GM12892 (cell line): ENCODE data around the gene NPHP4.

Source experiments
- DNase-seq: peaks from one replicate; pipeline ENCODE4 v3.0.0; 2011; ENCODE audit not compliant: insufficient read length
- FAIRE-seq: peaks from 2 replicates; lab custom pipeline; 2011; peaks lifted over from hg19 to GRCh38; lab: Jason Lieb, UNC
- POLR2A ChIP-seq: IDR thresholded peaks from 2 replicates; pipeline ENCODE4 v1.6.1; 2011; ENCODE audit warnings: low read depth, low read length, control low read depth
- POLR2AphosphoS5 ChIP-seq: IDR thresholded peaks from 2 replicates; pipeline ENCODE4 v1.6.1; 2011; ENCODE audit warnings: low read depth, low read length, control low read depth
- TAF1 ChIP-seq: IDR thresholded peaks from 2 replicates; pipeline ENCODE4 v1.6.1; 2011; ENCODE audit warnings: low read depth, mild to moderate bottlenecking, control low read depth, low read length, borderline replicate concordance

The NPHP4 gene

GRCh38 chr1:5913876-5914275 is 78.3 kb downstream of the NPHP4 start:
- FAIRE-seq (no peak), DNase-seq (no peak)
- TF ChIP-seq TAF1 (no peak), POLR2A (no peak), POLR2AphosphoS5 (no peak)

GRCh38 chr1:5913078-5913845 is 79.0 kb downstream of the NPHP4 start:
- no peak for TF ChIP-seq POLR2AphosphoS5
- TF ChIP-seq POLR2A: no peak
- no peak for TF ChIP-seq TAF1
- no peak for DNase-seq
- no peak for FAIRE-seq

GRCh38 chr1:5911871-5912271 is 80.4 kb downstream of the NPHP4 start:
- TF ChIP-seq POLR2AphosphoS5 (no peak), TAF1 (no peak), POLR2A (no peak)
- no peak for FAIRE-seq
- no peak for DNase-seq

- TF ChIP-seq POLR2AphosphoS5 (no peak), TAF1 (no peak), POLR2A (no peak)
- no peak for DNase-seq
- no peak for FAIRE-seq
Observed at GRCh38 chr1:5911157-5911556, 81.1 kb downstream of the NPHP4 start.

GRCh38 chr1:5910666-5911065 is 81.6 kb downstream of the NPHP4 start:
- TF ChIP-seq POLR2A (no peak), POLR2AphosphoS5 (no peak), TAF1 (no peak)
- FAIRE-seq: no peak
- DNase-seq: no peak

- TF ChIP-seq POLR2A (no peak), POLR2AphosphoS5 (no peak), TAF1 (no peak)
- no peak for FAIRE-seq
- no peak for DNase-seq
Observed at GRCh38 chr1:5910276-5910620, 82.0 kb downstream of the NPHP4 start.

GRCh38 chr1:5909576-5910275 is 82.5 kb downstream of the NPHP4 start:
- DNase-seq (no peak), FAIRE-seq (no peak)
- TF ChIP-seq TAF1 (no peak), POLR2A (no peak), POLR2AphosphoS5 (no peak)

GRCh38 chr1:5908461-5909375 is 83.5 kb downstream of the NPHP4 start:
- FAIRE-seq: no peak

GRCh38 chr1:5907966-5908365 is 84.3 kb downstream of the NPHP4 start:
- FAIRE-seq: no peak
- TF ChIP-seq TAF1: no peak
- TF ChIP-seq POLR2A: no peak
- no peak for TF ChIP-seq POLR2AphosphoS5

More at GRCh38 chr1:5908461-5909375, 83.5 kb downstream of the NPHP4 start:
- DNase-seq: no peak
- TF ChIP-seq TAF1: no peak
- TF ChIP-seq POLR2AphosphoS5: no peak
- no peak for TF ChIP-seq POLR2A

GRCh38 chr1:5907386-5907785 is 84.8 kb downstream of the NPHP4 start:
- FAIRE-seq (no peak), DNase-seq (no peak)
- TF ChIP-seq POLR2A: no peak
- TF ChIP-seq POLR2AphosphoS5: no peak
- no peak for TF ChIP-seq TAF1

More at GRCh38 chr1:5907966-5908365, 84.3 kb downstream of the NPHP4 start:
- no peak for DNase-seq

- DNase-seq (no peak), FAIRE-seq (no peak)
- TF ChIP-seq POLR2A (no peak), TAF1 (no peak), POLR2AphosphoS5 (no peak)
Observed at GRCh38 chr1:5906966-5907365, 85.3 kb downstream of the NPHP4 start.

GRCh38 chr1:5906116-5906515 is 86.1 kb downstream of the NPHP4 start:
- FAIRE-seq (no peak), DNase-seq (no peak)
- TF ChIP-seq TAF1 (no peak), POLR2A (no peak), POLR2AphosphoS5 (no peak)

- no peak for FAIRE-seq
- TF ChIP-seq POLR2AphosphoS5 (no peak), TAF1 (no peak), POLR2A (no peak)
- DNase-seq: no peak
Observed at GRCh38 chr1:5905436-5905835, 86.8 kb downstream of the NPHP4 start.
